Osteoblast (primary cell): Measurements from ENCODE around the gene LYPD1. TPM values are rescaled to one million over a fixed set of nuclear protein-coding genes. Genes with fewer than 3 reads are reported as not detected.

Experiments used
- DNase-seq: peaks from one replicate; pipeline ENCODE4 v3.0.0; 2011; ENCODE audit warnings: low spot score, mixed read lengths; ENCODE audit not compliant: insufficient read length; ENCODE audit errors: missing footprints
- H2AFZ ChIP-seq: 2 replicates; pipeline ENCODE4 v1.6.0; 2011; ENCODE audit warnings: mild to moderate bottlenecking, low read length
- H3K27ac ChIP-seq: 2 replicates; pipeline ENCODE4 v1.5.1; 2011; ENCODE audit warnings: mild to moderate bottlenecking, low read depth, low read length, moderate library complexity
- H3K27me3 ChIP-seq: 2 replicates; pipeline ENCODE4 v1.6.0; 2012; ENCODE audit warnings: mild to moderate bottlenecking, control low read depth, inconsistent platforms, low read length, moderate library complexity; ENCODE audit not compliant: insufficient read depth
- H3K36me3 ChIP-seq: 2 replicates; pipeline ENCODE4 v1.5.1; 2011; ENCODE audit warnings: mild to moderate bottlenecking, low read length, control low read depth, moderate library complexity; ENCODE audit not compliant: insufficient read depth
- H3K4me1 ChIP-seq: 2 replicates; pipeline ENCODE4 v1.5.1; 2011; ENCODE audit warnings: mild to moderate bottlenecking, low read length, control low read depth, moderate library complexity; ENCODE audit not compliant: insufficient read depth
- H3K4me2 ChIP-seq: 2 replicates; pipeline ENCODE4 v1.6.0; 2011; ENCODE audit warnings: mild to moderate bottlenecking, low read length; ENCODE audit not compliant: insufficient read depth
- H3K4me3 ChIP-seq: fragments of 200-600 bp; sonication (generic); 3 replicates; pipeline ENCODE4 v1.5.1; 2012; ENCODE audit warnings: mild to moderate bottlenecking, low read length, inconsistent platforms; ENCODE audit not compliant: insufficient read depth
- H3K79me2 ChIP-seq: 2 replicates; pipeline ENCODE4 v1.6.0; 2012; ENCODE audit warnings: mild to moderate bottlenecking, low read length, control low read depth, inconsistent platforms; ENCODE audit not compliant: insufficient read depth
- H3K9me3 ChIP-seq: 2 replicates; pipeline ENCODE4 v1.5.1; 2011; ENCODE audit warnings: low read depth, low read length, control low read depth
- H4K20me1 ChIP-seq: 2 replicates; pipeline ENCODE4 v1.6.0; 2012; ENCODE audit warnings: mild to moderate bottlenecking, low read length, control low read depth; ENCODE audit not compliant: insufficient read depth
- total RNA-seq: library from RNA; depleted of rRNA; stranded (reverse); fragments of >200 nt; gene quantifications from 2 replicates; pipeline ENCODE4 v1.2.3, GENCODE V29; 2012
- TF ChIP-seq, protein P1 (sequence below): IDR thresholded peaks from 2 replicates; pipeline ENCODE4 v1.5.1; 2011; ENCODE audit warnings: mild to moderate bottlenecking, low read depth, low read length, moderate library complexity; ENCODE audit errors: extremely low read depth

The LYPD1 gene
- total RNA-seq, 1 donor = 2.5 TPM

DNA sequence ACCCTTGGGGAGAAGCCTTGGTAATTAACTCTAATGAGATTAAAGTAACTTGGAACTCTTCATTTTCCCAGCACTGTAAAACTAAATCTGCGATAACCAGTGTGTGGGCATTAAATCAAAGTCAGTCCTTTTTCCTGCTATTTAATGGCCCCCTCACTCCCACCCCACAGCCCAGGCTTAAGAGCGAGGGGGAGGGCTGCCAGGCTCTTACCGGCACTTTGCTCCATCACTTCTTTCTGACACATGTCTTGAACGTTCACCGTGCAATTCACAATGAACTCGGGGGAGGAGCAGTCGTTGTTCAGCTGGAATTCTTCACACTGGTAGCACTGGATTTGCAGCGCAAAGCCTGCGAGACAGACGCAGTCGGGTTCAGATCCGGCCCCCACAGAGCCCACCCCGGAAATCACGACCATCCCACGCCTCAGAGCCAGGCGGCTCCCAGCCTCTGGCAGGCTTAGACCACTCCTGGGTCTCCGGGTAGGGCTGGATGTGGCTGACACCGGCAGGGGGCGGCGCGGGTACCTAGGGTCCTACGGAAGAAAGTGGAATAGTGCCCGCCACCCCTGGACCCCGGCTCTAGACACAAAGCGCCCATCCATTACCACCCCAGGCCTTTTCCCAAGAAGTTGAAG, 1.7 kb downstream of the LYPD1 start:
- TF ChIP-seq, protein P1, sequence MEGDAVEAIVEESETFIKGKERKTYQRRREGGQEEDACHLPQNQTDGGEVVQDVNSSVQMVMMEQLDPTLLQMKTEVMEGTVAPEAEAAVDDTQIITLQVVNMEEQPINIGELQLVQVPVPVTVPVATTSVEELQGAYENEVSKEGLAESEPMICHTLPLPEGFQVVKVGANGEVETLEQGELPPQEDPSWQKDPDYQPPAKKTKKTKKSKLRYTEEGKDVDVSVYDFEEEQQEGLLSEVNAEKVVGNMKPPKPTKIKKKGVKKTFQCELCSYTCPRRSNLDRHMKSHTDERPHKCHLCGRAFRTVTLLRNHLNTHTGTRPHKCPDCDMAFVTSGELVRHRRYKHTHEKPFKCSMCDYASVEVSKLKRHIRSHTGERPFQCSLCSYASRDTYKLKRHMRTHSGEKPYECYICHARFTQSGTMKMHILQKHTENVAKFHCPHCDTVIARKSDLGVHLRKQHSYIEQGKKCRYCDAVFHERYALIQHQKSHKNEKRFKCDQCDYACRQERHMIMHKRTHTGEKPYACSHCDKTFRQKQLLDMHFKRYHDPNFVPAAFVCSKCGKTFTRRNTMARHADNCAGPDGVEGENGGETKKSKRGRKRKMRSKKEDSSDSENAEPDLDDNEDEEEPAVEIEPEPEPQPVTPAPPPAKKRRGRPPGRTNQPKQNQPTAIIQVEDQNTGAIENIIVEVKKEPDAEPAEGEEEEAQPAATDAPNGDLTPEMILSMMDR = no peak
- H3K4me2 ChIP-seq = peak overlapping the region; percentile 90
- peaks cover 15% of the 10 kb centered on the region for H3K4me1 ChIP-seq
- H3K4me3 ChIP-seq = peak overlapping the region; percentile 71
- no peaks in the 10 kb centered on the region for H3K9me3 ChIP-seq
- H4K20me1 ChIP-seq = no peaks in the 10 kb centered on the region
- no peak for DNase-seq
- H3K36me3 ChIP-seq = no peaks in the 10 kb centered on the region
- no peaks in the 10 kb centered on the region for H3K79me2 ChIP-seq
- peaks cover 7% of the 10 kb centered on the region for H3K27me3 ChIP-seq
- no peak overlapping the region for H2AFZ ChIP-seq
- no peak overlapping the region for H3K27ac ChIP-seq

DNA sequence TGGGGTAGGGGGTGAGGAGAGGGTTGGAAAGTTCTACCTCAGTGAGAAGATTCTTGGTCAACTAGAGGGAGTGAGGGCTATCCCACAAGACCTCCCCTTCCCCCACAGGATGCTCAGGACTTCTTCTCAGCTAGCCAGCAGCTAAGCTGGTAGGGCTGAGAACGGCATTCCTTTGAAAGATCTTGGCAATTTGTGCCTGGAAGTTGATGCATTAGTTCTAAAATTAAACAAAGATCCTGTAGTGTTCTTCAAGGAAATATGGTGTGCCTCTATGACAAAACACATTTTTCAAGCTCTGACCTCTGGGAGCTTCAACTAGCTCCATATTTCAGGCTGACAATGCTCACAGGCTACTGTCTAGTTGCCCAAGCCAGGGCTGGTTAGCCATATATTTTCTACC, 2.3 kb downstream of the LYPD1 start:
- H3K4me1 ChIP-seq = peaks cover 15% of the 10 kb centered on the region
- H3K27ac ChIP-seq = no peak overlapping the region
- H3K27me3 ChIP-seq = peaks cover 7% of the 10 kb centered on the region
- H3K9me3 ChIP-seq = no peaks in the 10 kb centered on the region
- no peak for DNase-seq
- H3K36me3 ChIP-seq = no peaks in the 10 kb centered on the region
- no peaks in the 10 kb centered on the region for H4K20me1 ChIP-seq
- H3K4me2 ChIP-seq = no peak overlapping the region
- no peak overlapping the region for H3K4me3 ChIP-seq
- H3K79me2 ChIP-seq = no peaks in the 10 kb centered on the region
- no peak overlapping the region for H2AFZ ChIP-seq
- TF ChIP-seq, protein P1 = no peak

DNA sequence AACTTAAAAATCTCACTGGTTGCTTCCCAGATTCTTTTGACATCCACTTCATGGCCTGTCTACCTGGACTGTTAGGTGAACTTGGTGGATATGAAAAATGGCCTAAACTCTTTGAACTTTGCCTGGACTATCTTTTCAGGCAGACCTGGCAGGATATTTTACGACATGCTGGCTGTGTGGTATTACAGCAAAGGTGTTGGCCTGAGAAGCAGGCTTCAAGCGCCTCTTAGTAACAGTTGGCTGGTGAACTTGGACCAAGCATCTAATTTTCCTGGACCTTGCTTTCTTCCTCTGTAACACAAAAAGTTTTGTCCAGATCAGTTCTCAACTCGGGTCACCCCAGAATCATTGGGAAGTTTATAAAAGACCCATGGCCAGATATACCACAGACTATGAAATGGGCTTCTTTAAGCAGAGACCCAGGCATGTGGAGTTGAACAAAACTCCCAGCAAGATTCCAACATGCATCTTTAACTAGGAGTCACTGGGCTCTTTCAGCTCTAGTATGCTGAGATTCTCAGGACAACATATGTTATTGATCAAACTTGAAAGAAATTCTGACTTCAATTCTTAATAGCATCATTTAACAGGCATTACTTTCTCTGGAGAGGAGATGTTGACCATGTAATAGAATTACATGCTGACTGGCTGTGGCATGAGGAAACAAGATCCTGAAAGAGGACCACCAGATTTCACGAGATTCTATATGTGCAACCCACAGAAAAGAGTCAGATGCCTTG, 4.4 kb downstream of the LYPD1 start:
- H3K9me3 ChIP-seq = no peaks in the 10 kb centered on the region
- H3K36me3 ChIP-seq = no peaks in the 10 kb centered on the region
- no peak overlapping the region for H3K4me2 ChIP-seq
- no peak overlapping the region for H3K4me3 ChIP-seq
- H4K20me1 ChIP-seq = no peaks in the 10 kb centered on the region
- TF ChIP-seq, protein P1 = no peak
- H3K27ac ChIP-seq = no peak overlapping the region
- peaks cover 7% of the 10 kb centered on the region for H3K27me3 ChIP-seq
- H2AFZ ChIP-seq = no peak overlapping the region
- H3K4me1 ChIP-seq = peaks cover 2% of the 10 kb centered on the region
- no peaks in the 10 kb centered on the region for H3K79me2 ChIP-seq
- no peak for DNase-seq

DNA sequence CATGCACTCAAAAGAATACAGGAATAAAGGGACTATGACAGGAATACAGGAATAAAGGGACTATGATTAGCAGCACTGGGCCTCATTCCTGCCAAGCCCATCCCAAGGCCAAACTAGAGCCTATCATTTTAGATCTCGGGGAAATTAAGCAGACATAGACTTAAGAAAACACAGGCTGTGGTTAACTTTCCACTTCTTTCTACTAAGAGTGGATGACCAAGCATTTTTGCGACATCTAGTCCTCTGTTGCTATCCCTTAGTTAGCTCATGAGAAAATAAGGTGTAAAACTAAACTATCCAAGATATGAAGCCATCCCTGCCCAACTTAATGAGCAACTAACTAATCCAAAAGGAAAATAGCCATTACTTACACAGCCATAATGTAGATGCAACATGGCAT, 5.9 kb downstream of the LYPD1 start:
- Histone ChIP-seq H3K27ac (no peak overlapping the region), H3K79me2 (no peaks in the 10 kb centered on the region), H3K4me2 (no peak overlapping the region), H3K4me3 (no peak overlapping the region), H3K9me3 (no peaks in the 10 kb centered on the region), H4K20me1 (no peaks in the 10 kb centered on the region), H3K4me1 (no peaks in the 10 kb centered on the region), H2AFZ (no peak overlapping the region), H3K36me3 (no peaks in the 10 kb centered on the region), H3K27me3 (peaks cover 2% of the 10 kb centered on the region)
- TF ChIP-seq, protein P1 = no peak
- no peak for DNase-seq
